Prostate gland (tissue), 2 donors: ENCODE data around the gene RNF168. TPM values are rescaled to one million over a fixed set of nuclear protein-coding genes. Genes with fewer than 3 reads are reported as not detected.

ENCODE experiments used
- DNase-seq: peaks from one replicate; pipeline ENCODE4 v3.0.0-alpha.2; 2019; ENCODE audit warnings: low spot score
- H3K27ac ChIP-seq, 2 donors: fragments of 200-600 bp; sonication (generic); 2 replicates each; pipeline ENCODE4 v1.5.1; 2017 to 2019
- H3K27me3 ChIP-seq: fragments of 200-600 bp; sonication (generic); replicated peaks from 2 replicates; pipeline ENCODE4 v1.5.1; 2019; ENCODE audit not compliant: insufficient read depth
- H3K36me3 ChIP-seq, 2 donors: fragments of 200-600 bp; sonication (generic); 1 replicate in 1 of 2; 2 replicates in 1 of 2; pipeline versions ENCODE4 v1.5.1 to v1.8.1; 2017 to 2019
- H3K4me1 ChIP-seq: fragments of 200-600 bp; sonication (generic); replicated peaks from 2 replicates; pipeline ENCODE4 v1.5.1; 2019
- H3K4me3 ChIP-seq, 2 donors: fragments of 200-600 bp; sonication (generic); 2 replicates each; pipeline ENCODE4 v1.5.1; 2017 to 2019
- H3K9me3 ChIP-seq: fragments of 200-600 bp; sonication (generic); 2 replicates; pipeline ENCODE4 v1.5.1; 2017
- CTCF ChIP-seq, 4 experiments: fragments of 200-600 bp in 2 of 4; fragments of 450-650 bp in 2 of 4; sonication (generic) in 2 of 4; IDR thresholded peaks; 1 replicate in 3 of 4; 2 replicates in 1 of 4; pipeline ENCODE4 v1.5.1; 2016 to 2019; ENCODE audit warnings: antibody characterized with exemption in 4 of 4, mild to moderate bottlenecking in 2 of 4, moderate library complexity in 2 of 4
- POLR2A ChIP-seq: fragments of 450-650 bp; IDR thresholded peaks from one replicate; pipeline ENCODE4 v1.6.1; 2016; ENCODE audit warnings: antibody characterized with exemption, mild to moderate bottlenecking
- POLR2AphosphoS5 ChIP-seq: sonication (generic); formaldehyde crosslinking; IDR thresholded peaks from one replicate; pipeline ENCODE4 v1.6.1; 2017; ENCODE audit warnings: antibody characterized with exemption
- WGBS: methylation state at CpG from one replicate; pipeline ENCODE4 v1.1.5; 2018; 5-methylcytosine and 5-hydroxymethylcytosine counted together
- intact Hi-C: fragments of 100-400 bp; cut with DNase I; formaldehyde crosslinking; loops from one replicate; pipeline ENCODE4 v1.14.2; 2022
- total RNA-seq, 2 donors: library from RNA; depleted of rRNA; stranded (reverse); fragments of >200 nt; gene quantifications; one replicate each; pipeline ENCODE4 v1.1.0, GENCODE V29; 2016

The RNF168 gene
- total RNA-seq, 2 donors from 2014 or later = 17.1 to 30.6 TPM

GRCh38 chr3:196492080-196492479 lies 11.5 kb downstream of the RNF168 start:
- H3K36me3 ChIP-seq = no peaks in the 10 kb centered on the region
- no peaks in the 10 kb centered on the region for H3K27me3 ChIP-seq
- TF ChIP-seq CTCF (IDR thresholded peaks at IDR 0.05) = no peak
- no peak for TF ChIP-seq POLR2AphosphoS5
- TF ChIP-seq POLR2A = no peak
- no peak overlapping the region for H3K4me3 ChIP-seq
- no peaks in the 10 kb centered on the region for H3K9me3 ChIP-seq
- no peak overlapping the region for H3K27ac ChIP-seq
- DNase-seq = no peak
- intact Hi-C loops = no loop called here
- 99% methylated on average over 2 of the region's 2 CpGs for WGBS
- no peaks in the 10 kb centered on the region for H3K4me1 ChIP-seq

GRCh38 chr3:196489747-196490146 lies 13.8 kb downstream of the RNF168 start:
- no peak for TF ChIP-seq POLR2A
- no peak for TF ChIP-seq CTCF (IDR thresholded peaks at IDR 0.05)
- no peak for TF ChIP-seq POLR2AphosphoS5
- Histone ChIP-seq H3K4me3 (no peak overlapping the region), H3K27ac (no peak overlapping the region), H3K36me3 (no peaks in the 10 kb centered on the region), H3K9me3 (no peaks in the 10 kb centered on the region), H3K4me1 (no peaks in the 10 kb centered on the region), H3K27me3 (no peaks in the 10 kb centered on the region)
- DNase-seq = no peak
- 93% methylated on average over 10 of the region's 10 CpGs for WGBS
- intact Hi-C loops = no loop called here

GRCh38 chr3:196486263-196486662 lies 17.3 kb downstream of the RNF168 start:
- Histone ChIP-seq H3K4me3 (no peak overlapping the region), H3K9me3 (no peaks in the 10 kb centered on the region), H3K27ac (no peak overlapping the region), H3K36me3 (peaks cover 0 to 6% of the 10 kb centered on the region in 2 donors), H3K27me3 (no peaks in the 10 kb centered on the region), H3K4me1 (no peaks in the 10 kb centered on the region)
- DNase-seq = no peak
- WGBS = 86% methylated on average over 8 of the region's 8 CpGs
- intact Hi-C loops = no loop called here
- TF ChIP-seq POLR2A (no peak), POLR2AphosphoS5 (no peak), CTCF (IDR thresholded peaks at IDR 0.05) (peak in 1 of 4 experiments; percentile 8)

GRCh38 chr3:196477678-196478077 lies 25.9 kb downstream of the RNF168 start:
- 97% methylated on average over 4 of the region's 4 CpGs for WGBS
- intact Hi-C loops = no loop called here
- no peaks in the 10 kb centered on the region for H3K27me3 ChIP-seq
- TF ChIP-seq CTCF (IDR thresholded peaks at IDR 0.05) (no peak), POLR2AphosphoS5 (no peak), POLR2A (no peak)
- no peak overlapping the region for H3K4me3 ChIP-seq
- no peak overlapping the region for H3K27ac ChIP-seq
- no peak for DNase-seq
- peaks cover 0 to 6% of the 10 kb centered on the region in 2 donors for H3K36me3 ChIP-seq
- no peaks in the 10 kb centered on the region for H3K4me1 ChIP-seq
- H3K9me3 ChIP-seq = no peaks in the 10 kb centered on the region

- peaks cover 0 to 15% of the 10 kb centered on the region in 2 donors for H3K36me3 ChIP-seq
- no peaks in the 10 kb centered on the region for H3K9me3 ChIP-seq
- WGBS = 90% methylated on average over 8 of the region's 8 CpGs
- no peak overlapping the region for H3K27ac ChIP-seq
- no peaks in the 10 kb centered on the region for H3K27me3 ChIP-seq
- TF ChIP-seq CTCF (IDR thresholded peaks at IDR 0.05) (no peak), POLR2A (no peak), POLR2AphosphoS5 (no peak)
- intact Hi-C loops = no loop called here
- no peak overlapping the region for H3K4me3 ChIP-seq
- no peak for DNase-seq
- H3K4me1 ChIP-seq = no peaks in the 10 kb centered on the region
Observed at GRCh38 chr3:196472286-196472685, 31.3 kb downstream of the RNF168 start.
